GM23338 (cell line): ENCODE measurements around the gene IL1RAPL2. TPM values are rescaled to one million over a fixed set of nuclear protein-coding genes. Genes with fewer than 3 reads are reported as not detected.

Source experiments
- ATAC-seq: fragments of 200-7000 bp; cut with Tn5 transposase; 3 replicates; pipeline ENCODE4 v1.9.1; 2020
- DNase-seq: peaks from one replicate; pipeline ENCODE4 v3.0.0-alpha.2; 2015; ENCODE audit warnings: low spot score
- H2AFZ ChIP-seq: fragments of 200-600 bp; sonication (generic); 2 replicates; pipeline ENCODE4 v1.8.0; 2016; ENCODE audit warnings: antibody characterized with exemption, mild to moderate bottlenecking, moderate library complexity
- H3F3A ChIP-seq: fragments of 200-600 bp; sonication (generic); replicated peaks from 2 replicates; pipeline ENCODE4 v1.8.0; 2017; ENCODE audit warnings: antibody characterized with exemption, mixed run types, low read depth
- H3K27ac ChIP-seq: fragments of 200-600 bp; sonication (generic); 2 replicates; pipeline ENCODE4 v1.6.1; 2016; ENCODE audit warnings: low read depth
- H3K27me3 ChIP-seq: fragments of 200-600 bp; sonication (generic); 2 replicates; pipeline ENCODE4 v1.8.0; 2016; ENCODE audit warnings: mild to moderate bottlenecking, mixed run types, moderate library complexity; ENCODE audit not compliant: insufficient read depth
- H3K36me3 ChIP-seq: fragments of 200-600 bp; sonication (generic); 2 replicates; pipeline ENCODE4 v1.8.0; 2016; ENCODE audit warnings: mild to moderate bottlenecking; ENCODE audit not compliant: insufficient read depth
- H3K4me1 ChIP-seq: fragments of 200-600 bp; sonication (generic); 2 replicates; pipeline ENCODE4 v1.8.0; 2016; ENCODE audit warnings: mild to moderate bottlenecking, moderate library complexity; ENCODE audit not compliant: insufficient read depth
- H3K4me2 ChIP-seq: fragments of 200-600 bp; sonication (generic); 2 replicates; pipeline ENCODE4 v1.7.1; 2017; ENCODE audit warnings: mixed run types
- H3K4me3 ChIP-seq: fragments of 200-600 bp; sonication (generic); 2 replicates; pipeline ENCODE4 v1.6.1; 2016; ENCODE audit warnings: mixed run types
- H3K79me2 ChIP-seq: fragments of 200-600 bp; sonication (generic); replicated peaks from 2 replicates; pipeline ENCODE4 v1.8.0; 2017; ENCODE audit warnings: mild to moderate bottlenecking; ENCODE audit not compliant: insufficient read depth
- H3K9me2 ChIP-seq: fragments of 200-600 bp; sonication (generic); 2 replicates; pipeline ENCODE4 v1.8.0; 2017; ENCODE audit not compliant: insufficient read depth
- H4K20me1 ChIP-seq: fragments of 200-600 bp; sonication (generic); replicated peaks from 2 replicates; pipeline ENCODE4 v1.8.0; 2017; ENCODE audit warnings: mild to moderate bottlenecking; ENCODE audit not compliant: insufficient read depth
- H3K27ac Mint-ChIP-seq: 2 replicates; pipeline ENCODE4 v1.8.0; 2020; ENCODE audit warnings: inconsistent platforms, mild to moderate bottlenecking, moderate library complexity, mixed read lengths
- H3K27me3 Mint-ChIP-seq: 3 replicates; pipeline ENCODE4 v1.8.0; 2022; ENCODE audit warnings: low read depth, mild to moderate bottlenecking, moderate library complexity, mixed read lengths, inconsistent platforms; ENCODE audit not compliant: insufficient read depth, poor library complexity
- H3K36me3 Mint-ChIP-seq: 3 replicates; pipeline ENCODE4 v1.8.0; 2021; ENCODE audit warnings: low read depth, mild to moderate bottlenecking, inconsistent platforms, moderate library complexity, mixed read lengths
- H3K4me1 Mint-ChIP-seq: 3 replicates; pipeline ENCODE4 v1.8.0; 2020; ENCODE audit warnings: mild to moderate bottlenecking, inconsistent platforms, mixed read lengths
- H3K4me3 Mint-ChIP-seq: 3 replicates; pipeline ENCODE4 v1.8.0; 2021; ENCODE audit warnings: moderate library complexity, mild to moderate bottlenecking, inconsistent platforms, mixed read lengths
- H3K9me3 Mint-ChIP-seq: 3 replicates; pipeline ENCODE4 v1.8.0; 2020; ENCODE audit warnings: moderate library complexity, mild to moderate bottlenecking, inconsistent platforms, mixed read lengths
- CREB1 ChIP-seq: fragments of 250-450 bp; sonication (Bioruptor Pico); IDR thresholded peaks from 2 replicates; pipeline ENCODE4 v1.5.0; 2020; ENCODE audit warnings: low read depth, mild to moderate bottlenecking, moderate library complexity
- EZH2 ChIP-seq: fragments of 200-600 bp; sonication (generic); IDR thresholded peaks from one replicate; pipeline ENCODE4 v1.8.0; 2017; ENCODE audit warnings: antibody characterized with exemption, mild to moderate bottlenecking, low read depth; ENCODE audit not compliant: unreplicated experiment
- JUNB ChIP-seq: IDR thresholded peaks from one replicate; pipeline ENCODE4 v1.6.1; 2016; ENCODE audit warnings: antibody characterized with exemption; ENCODE audit not compliant: unreplicated experiment
- NANOG ChIP-seq: IDR thresholded peaks from 2 replicates; pipeline ENCODE4 v1.6.1; 2016; ENCODE audit warnings: antibody characterized with exemption, borderline replicate concordance
- POLR2AphosphoS5 ChIP-seq: IDR thresholded peaks from 2 replicates; pipeline ENCODE4 v1.6.1; 2016; ENCODE audit warnings: antibody characterized with exemption, low read depth
- STAT1 ChIP-seq: IDR thresholded peaks from one replicate; pipeline ENCODE4 v1.6.1; 2016; ENCODE audit warnings: antibody characterized with exemption; ENCODE audit not compliant: unreplicated experiment
- ZNF114 ChIP-seq: fragments of 250-450 bp; sonication (Bioruptor Pico); IDR thresholded peaks from 2 replicates; pipeline ENCODE4 v1.5.0; 2020; ENCODE audit warnings: mild to moderate bottlenecking, moderate library complexity
- ZNF331 ChIP-seq: fragments of 250-450 bp; sonication (Bioruptor Pico); IDR thresholded peaks from 2 replicates; pipeline ENCODE4 v1.5.0; 2020; ENCODE audit warnings: low read depth, mild to moderate bottlenecking, moderate library complexity
- polyA plus RNA-seq: library from polyadenylated mRNA; unstranded; fragments of >200 nt; fragmentation: Nextera tagmentation; extraction: Ambion mirVana; gene quantifications from 2 replicates; pipeline ENCODE4 v1.2.1, GENCODE V29; 2016
- total RNA-seq: library from RNA; depleted of rRNA; stranded (reverse); fragments of >200 nt; shearing (Covaris generic); gene quantifications from 2 replicates; pipeline ENCODE4 v1.2.3, GENCODE V29; 2014
- TF ChIP-seq, protein P1 (sequence below): IDR thresholded peaks from 2 replicates; pipeline ENCODE4 v1.6.1; 2016; ENCODE audit warnings: antibody characterized with exemption
- TF ChIP-seq, protein P2 (sequence below): fragments of 250-450 bp; sonication (Bioruptor Pico); IDR thresholded peaks from 2 replicates; pipeline ENCODE4 v1.5.0; 2020; ENCODE audit warnings: mild to moderate bottlenecking, moderate library complexity

The IL1RAPL2 gene
- total and polyA plus RNA-seq, 2 experiments from 2014 or later, result 0.80 to 0.94 TPM

- Histone ChIP-seq H3K79me2 (no peaks in the 10 kb centered on the region), H3K4me2 (no peak overlapping the region), H3K9me2 (no peaks in the 10 kb centered on the region), H3K4me1 (peaks cover 25% of the 10 kb centered on the region), H3K36me3 (no peaks in the 10 kb centered on the region), H3K27me3 (no peaks in the 10 kb centered on the region), H3K27ac (peak overlapping the region; percentile 94), H2AFZ (no peak overlapping the region), H3K4me3 (no peak overlapping the region), H3F3A (no peaks in the 10 kb centered on the region), H4K20me1 (no peaks in the 10 kb centered on the region)
- H3K36me3 Mint-ChIP-seq, result no peaks in the 10 kb centered on the region
- ATAC-seq (peak; percentile 53; the same call in 2 of the 3 replicates), DNase-seq (peak; percentile 54)
- H3K4me3 Mint-ChIP-seq, result peak overlapping the region; percentile 14; the same call in 1 of the 3 replicates
- TF ChIP-seq JUNB, result no peak
- TF ChIP-seq NANOG, result peak; percentile 75; the same call in 1 of the 2 replicates
- H3K27me3 Mint-ChIP-seq, result peaks cover 3% of the 10 kb centered on the region
- peaks cover 46% of the 10 kb centered on the region for H3K4me1 Mint-ChIP-seq
- H3K9me3 Mint-ChIP-seq, result no peaks in the 10 kb centered on the region
- peak overlapping the region; percentile 92 for H3K27ac Mint-ChIP-seq
Measured at GRCh38 chrX:105634180-105634579, 1068.2 kb downstream of the IL1RAPL2 start.

- Histone ChIP-seq H2AFZ (no peak overlapping the region), H3K9me2 (no peaks in the 10 kb centered on the region), H3K79me2 (no peaks in the 10 kb centered on the region), H3K4me3 (no peak overlapping the region; the same call in 1 of the 2 replicates), H3K27me3 (no peaks in the 10 kb centered on the region), H4K20me1 (no peaks in the 10 kb centered on the region), H3K4me1 (peaks cover 19% of the 10 kb centered on the region), H3F3A (no peaks in the 10 kb centered on the region), H3K27ac (peak overlapping the region; percentile 94), H3K4me2 (peak overlapping the region; percentile 46; the same call in 1 of the 2 replicates), H3K36me3 (no peaks in the 10 kb centered on the region)
- TF ChIP-seq EZH2, result no peak
- TF ChIP-seq STAT1, result no peak
- TF ChIP-seq, protein P1, sequence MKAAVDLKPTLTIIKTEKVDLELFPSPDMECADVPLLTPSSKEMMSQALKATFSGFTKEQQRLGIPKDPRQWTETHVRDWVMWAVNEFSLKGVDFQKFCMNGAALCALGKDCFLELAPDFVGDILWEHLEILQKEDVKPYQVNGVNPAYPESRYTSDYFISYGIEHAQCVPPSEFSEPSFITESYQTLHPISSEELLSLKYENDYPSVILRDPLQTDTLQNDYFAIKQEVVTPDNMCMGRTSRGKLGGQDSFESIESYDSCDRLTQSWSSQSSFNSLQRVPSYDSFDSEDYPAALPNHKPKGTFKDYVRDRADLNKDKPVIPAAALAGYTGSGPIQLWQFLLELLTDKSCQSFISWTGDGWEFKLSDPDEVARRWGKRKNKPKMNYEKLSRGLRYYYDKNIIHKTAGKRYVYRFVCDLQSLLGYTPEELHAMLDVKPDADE, result no peak
- no peak for TF ChIP-seq ZNF114 (CRISPR knock-in tag)
- TF ChIP-seq CREB1 (CRISPR knock-in tag), result no peak
- peak; percentile 45; the same call in 1 of the 3 replicates for ATAC-seq
- H3K36me3 Mint-ChIP-seq, result no peaks in the 10 kb centered on the region
- no peak overlapping the region for H3K4me3 Mint-ChIP-seq
- H3K4me1 Mint-ChIP-seq, result peaks cover 44% of the 10 kb centered on the region
- peak; percentile 13 for DNase-seq
- peaks cover 3% of the 10 kb centered on the region for H3K27me3 Mint-ChIP-seq
- H3K9me3 Mint-ChIP-seq, result no peaks in the 10 kb centered on the region
- H3K27ac Mint-ChIP-seq, result peak overlapping the region; percentile 84
Measured at GRCh38 chrX:105635794-105636193, 1069.8 kb downstream of the IL1RAPL2 start.

DNA sequence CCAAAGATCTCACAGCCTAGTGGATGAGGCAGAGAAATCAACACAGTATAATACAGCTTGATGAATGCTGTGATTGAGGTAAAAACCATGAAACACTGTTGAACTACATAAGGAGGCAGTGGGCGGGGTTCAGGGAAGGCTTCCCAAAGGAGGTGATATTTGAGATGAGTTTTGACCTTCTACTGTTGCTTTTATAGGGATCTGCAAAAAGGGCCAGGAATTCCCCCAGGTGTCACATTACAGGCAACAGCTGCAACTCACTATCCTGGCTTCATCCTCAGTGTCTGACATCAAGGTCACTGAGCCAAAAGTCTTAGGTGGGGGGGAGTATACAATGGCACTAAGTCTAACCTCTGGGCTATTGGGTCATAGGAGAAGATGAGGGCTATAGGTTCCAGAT, 1070.7 kb downstream of the IL1RAPL2 start:
- Mint-ChIP-seq H3K27me3 (peaks cover 3% of the 10 kb centered on the region), H3K4me3 (no peak overlapping the region; the same call in 2 of the 3 replicates), H3K9me3 (no peaks in the 10 kb centered on the region), H3K36me3 (no peaks in the 10 kb centered on the region), H3K4me1 (peaks cover 44% of the 10 kb centered on the region), H3K27ac (no peak overlapping the region; the same call in 1 of the 2 replicates)
- Histone ChIP-seq H4K20me1 (no peaks in the 10 kb centered on the region), H3K27ac (peak overlapping the region; percentile 94), H3F3A (no peaks in the 10 kb centered on the region), H2AFZ (no peak overlapping the region), H3K4me1 (peaks cover 19% of the 10 kb centered on the region), H3K27me3 (no peaks in the 10 kb centered on the region), H3K4me2 (peak overlapping the region; percentile 18; the same call in 1 of the 2 replicates), H3K79me2 (no peaks in the 10 kb centered on the region), H3K4me3 (no peak overlapping the region), H3K9me2 (no peaks in the 10 kb centered on the region), H3K36me3 (no peaks in the 10 kb centered on the region)
- peak; percentile 77 for ATAC-seq
- DNase-seq, result peak; percentile 71
- TF ChIP-seq ZNF331 (CRISPR knock-in tag) (no peak), ZNF114 (CRISPR knock-in tag) (no peak), POLR2AphosphoS5 (0 out of 2 replicates have a peak, but pooled peaks have one; percentile 24), JUNB (no peak), EZH2 (no peak), NANOG (no peak), STAT1 (no peak)
- TF ChIP-seq, protein P2, sequence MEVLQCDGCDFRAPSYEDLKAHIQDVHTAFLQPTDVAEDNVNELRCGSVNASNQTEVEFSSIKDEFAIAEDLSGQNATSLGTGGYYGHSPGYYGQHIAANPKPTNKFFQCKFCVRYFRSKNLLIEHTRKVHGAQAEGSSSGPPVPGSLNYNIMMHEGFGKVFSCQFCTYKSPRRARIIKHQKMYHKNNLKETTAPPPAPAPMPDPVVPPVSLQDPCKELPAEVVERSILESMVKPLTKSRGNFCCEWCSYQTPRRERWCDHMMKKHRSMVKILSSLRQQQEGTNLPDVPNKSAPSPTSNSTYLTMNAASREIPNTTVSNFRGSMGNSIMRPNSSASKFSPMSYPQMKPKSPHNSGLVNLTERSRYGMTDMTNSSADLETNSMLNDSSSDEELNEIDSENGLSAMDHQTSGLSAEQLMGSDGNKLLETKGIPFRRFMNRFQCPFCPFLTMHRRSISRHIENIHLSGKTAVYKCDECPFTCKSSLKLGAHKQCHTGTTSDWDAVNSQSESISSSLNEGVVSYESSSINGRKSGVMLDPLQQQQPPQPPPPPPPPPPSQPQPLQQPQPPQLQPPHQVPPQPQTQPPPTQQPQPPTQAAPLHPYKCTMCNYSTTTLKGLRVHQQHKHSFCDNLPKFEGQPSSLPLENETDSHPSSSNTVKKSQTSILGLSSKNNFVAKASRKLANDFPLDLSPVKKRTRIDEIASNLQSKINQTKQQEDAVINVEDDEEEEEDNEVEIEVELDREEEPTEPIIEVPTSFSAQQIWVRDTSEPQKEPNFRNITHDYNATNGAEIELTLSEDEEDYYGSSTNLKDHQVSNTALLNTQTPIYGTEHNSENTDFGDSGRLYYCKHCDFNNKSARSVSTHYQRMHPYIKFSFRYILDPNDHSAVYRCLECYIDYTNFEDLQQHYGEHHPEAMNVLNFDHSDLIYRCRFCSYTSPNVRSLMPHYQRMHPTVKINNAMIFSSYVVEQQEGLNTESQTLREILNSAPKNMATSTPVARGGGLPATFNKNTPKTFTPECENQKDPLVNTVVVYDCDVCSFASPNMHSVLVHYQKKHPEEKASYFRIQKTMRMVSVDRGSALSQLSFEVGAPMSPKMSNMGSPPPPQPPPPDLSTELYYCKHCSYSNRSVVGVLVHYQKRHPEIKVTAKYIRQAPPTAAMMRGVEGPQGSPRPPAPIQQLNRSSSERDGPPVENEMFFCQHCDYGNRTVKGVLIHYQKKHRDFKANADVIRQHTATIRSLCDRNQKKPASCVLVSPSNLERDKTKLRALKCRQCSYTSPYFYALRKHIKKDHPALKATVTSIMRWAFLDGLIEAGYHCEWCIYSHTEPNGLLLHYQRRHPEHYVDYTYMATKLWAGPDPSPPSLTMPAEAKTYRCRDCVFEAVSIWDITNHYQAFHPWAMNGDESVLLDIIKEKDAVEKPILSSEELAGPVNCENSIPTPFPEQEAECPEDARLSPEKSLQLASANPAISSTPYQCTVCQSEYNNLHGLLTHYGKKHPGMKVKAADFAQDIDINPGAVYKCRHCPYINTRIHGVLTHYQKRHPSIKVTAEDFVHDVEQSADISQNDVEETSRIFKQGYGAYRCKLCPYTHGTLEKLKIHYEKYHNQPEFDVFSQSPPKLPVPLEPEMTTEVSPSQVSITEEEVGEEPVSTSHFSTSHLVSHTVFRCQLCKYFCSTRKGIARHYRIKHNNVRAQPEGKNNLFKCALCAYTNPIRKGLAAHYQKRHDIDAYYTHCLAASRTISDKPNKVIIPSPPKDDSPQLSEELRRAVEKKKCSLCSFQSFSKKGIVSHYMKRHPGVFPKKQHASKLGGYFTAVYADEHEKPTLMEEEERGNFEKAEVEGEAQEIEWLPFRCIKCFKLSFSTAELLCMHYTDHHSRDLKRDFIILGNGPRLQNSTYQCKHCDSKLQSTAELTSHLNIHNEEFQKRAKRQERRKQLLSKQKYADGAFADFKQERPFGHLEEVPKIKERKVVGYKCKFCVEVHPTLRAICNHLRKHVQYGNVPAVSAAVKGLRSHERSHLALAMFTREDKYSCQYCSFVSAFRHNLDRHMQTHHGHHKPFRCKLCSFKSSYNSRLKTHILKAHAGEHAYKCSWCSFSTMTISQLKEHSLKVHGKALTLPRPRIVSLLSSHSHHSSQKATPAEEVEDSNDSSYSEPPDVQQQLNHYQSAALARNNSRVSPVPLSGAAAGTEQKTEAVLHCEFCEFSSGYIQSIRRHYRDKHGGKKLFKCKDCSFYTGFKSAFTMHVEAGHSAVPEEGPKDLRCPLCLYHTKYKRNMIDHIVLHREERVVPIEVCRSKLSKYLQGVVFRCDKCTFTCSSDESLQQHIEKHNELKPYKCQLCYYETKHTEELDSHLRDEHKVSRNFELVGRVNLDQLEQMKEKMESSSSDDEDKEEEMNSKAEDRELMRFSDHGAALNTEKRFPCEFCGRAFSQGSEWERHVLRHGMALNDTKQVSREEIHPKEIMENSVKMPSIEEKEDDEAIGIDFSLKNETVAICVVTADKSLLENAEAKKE (CRISPR knock-in tag), result no peak
